Choroid plexus epithelial cell (primary cell): Measurements from ENCODE around the gene ADAP1.

Source experiments
- DNase-seq: peaks from one replicate; pipeline ENCODE4 v3.0.0-alpha.2; 2010; ENCODE audit warnings: low read depth
- H3K4me3 ChIP-seq: 2 replicates; pipeline ENCODE4 v1.5.1; 2011; ENCODE audit warnings: low read depth, mild to moderate bottlenecking, control low read depth, low read length, moderate library complexity
- CTCF ChIP-seq: conservative IDR thresholded peaks from 2 replicates; pipeline ENCODE4 v1.5.1; 2011; ENCODE audit warnings: low read depth, mild to moderate bottlenecking, control low read depth, inconsistent platforms, low read length, moderate library complexity

The ADAP1 gene

GRCh38 chr7:918441-919113 lies 35.9 kb downstream of the ADAP1 start:
- no peak for DNase-seq
- no peak for TF ChIP-seq CTCF
- no peak overlapping the region for H3K4me3 ChIP-seq

GRCh38 chr7:918118-918425 lies 36.4 kb downstream of the ADAP1 start:
- DNase-seq: no peak
- no peak for TF ChIP-seq CTCF
- H3K4me3 ChIP-seq: no peak overlapping the region

- H3K4me3 ChIP-seq: no peak overlapping the region
- no peak for DNase-seq
- no peak for TF ChIP-seq CTCF
Observed at GRCh38 chr7:917255-918117, 37.0 kb downstream of the ADAP1 start.

GRCh38 chr7:916291-916941 lies 38.1 kb downstream of the ADAP1 start:
- H3K4me3 ChIP-seq: no peak overlapping the region
- no peak for TF ChIP-seq CTCF
- DNase-seq: peak; percentile 15

GRCh38 chr7:915291-916218 lies 38.9 kb downstream of the ADAP1 start:
- TF ChIP-seq CTCF: no peak
- no peak overlapping the region for H3K4me3 ChIP-seq
- DNase-seq: peak; percentile 25

- no peak for DNase-seq
- no peak for TF ChIP-seq CTCF
- H3K4me3 ChIP-seq: no peak overlapping the region
Observed at GRCh38 chr7:914521-915194, 39.8 kb downstream of the ADAP1 start.
